ENCODE results near the gene IQCK. TPM values are rescaled to one million over a fixed set of nuclear protein-coding genes. Genes with fewer than 3 reads are reported as not detected.

IQCK gene
- total RNA-seq, 6 experiments from 2014 or later = 2.0 to 4.7 (median 3.9) TPM

DNA sequence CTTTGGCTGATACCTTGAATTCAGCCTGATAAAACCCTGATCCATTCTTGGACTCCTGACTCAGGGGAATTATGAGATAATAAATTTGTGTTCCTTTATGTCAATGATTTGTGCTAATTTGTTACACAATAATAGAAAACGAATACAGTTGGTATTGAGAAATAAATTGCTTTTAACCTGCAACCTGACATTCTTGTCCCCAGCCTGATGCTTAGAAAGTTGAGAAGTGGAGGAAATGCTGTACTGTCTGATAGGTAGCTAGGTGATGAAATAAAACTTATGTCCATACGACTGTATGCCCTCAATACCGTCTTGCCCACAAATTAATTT is 10.5 kb downstream of the IQCK start:
- no peaks in the 10 kb centered on the region for H3K27me3 ChIP-seq
- DNase-seq (no peak), ATAC-seq (no peak)
- no peaks in the 10 kb centered on the region for H3K9me3 ChIP-seq
- no peaks in the 10 kb centered on the region for H3K36me3 ChIP-seq
- H3K4me1 ChIP-seq = no peaks in the 10 kb centered on the region
- 64% methylated on average over 3 of the region's 3 CpGs for WGBS (ENCODE audit: insufficient coverage, low coverage, low lambda C conversion rate, missing lambda C conversion rate)
- no peak overlapping the region for H3K27ac ChIP-seq
- no peak overlapping the region for H3K4me3 ChIP-seq
- TF ChIP-seq CTCF (IDR thresholded peaks at IDR 0.05) (no peak), POLR2A (IDR thresholded peaks at IDR 0.05) (no peak)
- intact Hi-C loops (cut with DNase I) = no loop called here

DNA sequence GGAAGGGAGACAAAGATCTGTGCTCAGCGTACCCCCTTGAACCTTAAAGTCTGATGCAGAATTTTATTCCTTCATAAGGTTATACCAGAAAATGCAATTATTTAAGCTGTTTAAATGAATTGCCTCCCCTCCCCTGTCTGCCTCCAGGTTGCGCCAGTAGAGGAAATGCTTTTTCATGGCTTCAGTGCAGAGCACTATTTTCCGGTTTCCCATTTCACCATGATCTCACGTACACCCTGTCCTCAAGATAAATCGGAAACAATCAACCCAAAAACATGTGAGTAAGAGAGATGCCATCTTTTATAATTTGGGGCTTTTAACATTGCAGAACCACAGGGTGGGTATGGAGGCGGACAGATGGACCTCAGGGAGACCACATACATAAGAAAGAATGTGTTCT is 15.5 kb downstream of the IQCK start:
- H3K27ac ChIP-seq = no peak overlapping the region
- DNase-seq (no peak), ATAC-seq (no peak)
- no peak overlapping the region for H3K4me3 ChIP-seq
- TF ChIP-seq CTCF (IDR thresholded peaks at IDR 0.05) (no peak), POLR2A (IDR thresholded peaks at IDR 0.05) (no peak)
- no peaks in the 10 kb centered on the region for H3K36me3 ChIP-seq
- H3K9me3 ChIP-seq = no peaks in the 10 kb centered on the region
- no peaks in the 10 kb centered on the region for H3K27me3 ChIP-seq
- no peaks in the 10 kb centered on the region for H3K4me1 ChIP-seq
- 86% methylated on average over 6 of the region's 6 CpGs for WGBS (ENCODE audit: insufficient coverage, low coverage, low lambda C conversion rate, missing lambda C conversion rate)
- intact Hi-C loops (cut with DNase I) = no loop called here

DNA sequence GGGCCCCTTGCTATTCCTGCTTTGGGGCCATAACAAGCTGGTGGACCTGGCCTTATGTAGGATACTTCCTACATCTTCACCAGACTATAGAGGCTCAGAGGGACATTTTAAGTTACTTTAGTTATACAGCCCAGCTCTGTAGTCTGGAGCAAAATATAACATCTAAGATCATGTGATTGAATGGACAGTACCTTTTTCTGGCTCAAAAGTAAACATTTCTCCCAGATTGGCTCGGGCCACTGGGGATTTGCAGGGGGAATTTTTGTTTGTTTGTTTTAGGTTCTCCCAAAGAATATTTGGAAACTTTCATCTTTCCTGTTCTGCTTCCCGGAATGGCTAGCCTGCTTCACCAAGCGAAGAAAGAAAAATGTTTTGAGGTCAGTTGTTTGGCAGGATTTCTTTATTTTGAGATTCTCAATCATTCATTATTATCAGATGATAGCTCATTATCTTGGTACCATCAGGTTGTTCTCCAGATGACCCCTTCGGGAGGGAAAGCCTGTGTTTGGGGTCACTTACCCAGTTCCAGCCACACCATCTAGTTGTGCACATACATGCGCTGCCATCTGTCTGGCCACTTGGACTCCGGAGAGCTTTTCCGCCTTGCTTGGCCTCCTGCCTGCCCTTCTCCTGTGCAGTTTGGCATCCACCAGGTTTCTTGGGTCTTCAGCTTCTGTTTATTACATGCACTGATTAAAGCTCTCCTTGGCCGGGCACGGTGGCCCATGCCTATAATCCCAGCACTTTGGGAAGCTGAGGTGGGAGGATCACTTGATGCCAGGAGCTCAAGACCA is 17.2 kb downstream of the IQCK start:
- peak in 2 of 4 donors; percentile 39 to 87 for ATAC-seq
- TF ChIP-seq CTCF (IDR thresholded peaks at IDR 0.05) (no peak), POLR2A (IDR thresholded peaks at IDR 0.05) (no peak)
- intact Hi-C loops (cut with DNase I) = no loop called here
- no peak for DNase-seq
- Histone ChIP-seq H3K4me3 (no peak overlapping the region), H3K27ac (no peak overlapping the region), H3K36me3 (no peaks in the 10 kb centered on the region), H3K9me3 (no peaks in the 10 kb centered on the region), H3K27me3 (no peaks in the 10 kb centered on the region), H3K4me1 (no peaks in the 10 kb centered on the region)
- 45% methylated on average over 8 of the region's 9 CpGs for WGBS (ENCODE audit: insufficient coverage, low coverage, low lambda C conversion rate, missing lambda C conversion rate)

GRCh38 chr16:19737306-19738038 is 19.4 kb downstream of the IQCK start:
- Histone ChIP-seq H3K27me3 (no peaks in the 10 kb centered on the region), H3K4me3 (no peak overlapping the region), H3K9me3 (no peaks in the 10 kb centered on the region), H3K4me1 (peaks cover 0 to 2% (median under 1%) of the 10 kb centered on the region in 4 donors), H3K36me3 (no peaks in the 10 kb centered on the region), H3K27ac (no peak overlapping the region)
- ATAC-seq = peak in 1 of 4 donors; percentile 53
- WGBS (ENCODE audit: insufficient coverage, low coverage, low lambda C conversion rate, missing lambda C conversion rate) = 88% methylated on average over 6 of the region's 12 CpGs
- DNase-seq = no peak
- no peak for TF ChIP-seq POLR2A (IDR thresholded peaks at IDR 0.05)
- intact Hi-C loops (cut with DNase I) = no loop called here

- no peaks in the 10 kb centered on the region for H3K27me3 ChIP-seq
- H3K36me3 ChIP-seq = no peaks in the 10 kb centered on the region
- no peak overlapping the region for H3K27ac ChIP-seq
- peaks cover 0 to 18% (median 2%) of the 10 kb centered on the region in 4 donors for H3K4me1 ChIP-seq
- ATAC-seq (no peak), DNase-seq (no peak)
- H3K4me3 ChIP-seq = no peak overlapping the region
- no peak for TF ChIP-seq CTCF (IDR thresholded peaks at IDR 0.05)
- no peak for TF ChIP-seq POLR2A (IDR thresholded peaks at IDR 0.05)
- intact Hi-C loops (cut with DNase I) = no loop called here
- WGBS (ENCODE audit: insufficient coverage, low coverage, low lambda C conversion rate, missing lambda C conversion rate) = 100% methylated on average over 1 of the region's 1 CpG
- no peaks in the 10 kb centered on the region for H3K9me3 ChIP-seq
These were observed 23.3 kb downstream of the IQCK start for GRCh38 chr16:19741354-19741753.

Measured in right lobe of liver (tissue), 6 donors.